Right atrium auricular region (tissue), 2 donors: ENCODE results near the gene EBF3. TPM values are rescaled to one million over a fixed set of nuclear protein-coding genes. Genes with fewer than 3 reads are reported as not detected.

Experiments used
- DNase-seq: peaks from one replicate; pipeline ENCODE4 v3.0.0-alpha.2; 2019; ENCODE audit warnings: low spot score
- H3K27ac ChIP-seq, 2 donors: fragments of 200-600 bp; sonication (generic); 1 replicate in 1 of 2; 2 replicates in 1 of 2; pipeline ENCODE4 v1.5.1; 2016 to 2019
- H3K27me3 ChIP-seq, 2 donors: fragments of 200-600 bp; sonication (generic); one replicate each; pipeline versions ENCODE4 v1.5.1 to v1.6.0; 2017 to 2019
- H3K36me3 ChIP-seq: fragments of 200-600 bp; sonication (generic); one replicate; pipeline ENCODE4 v1.5.1; 2016
- H3K4me1 ChIP-seq, 2 donors: fragments of 200-600 bp; sonication (generic); one replicate each; pipeline versions ENCODE4 v1.5.1 to v1.6.0; 2017 to 2019
- H3K4me3 ChIP-seq, 2 donors: fragments of 200-600 bp; sonication (generic); 1 replicate in 1 of 2; 2 replicates in 1 of 2; pipeline ENCODE4 v1.5.1; 2017 to 2019; ENCODE audit warnings: mild to moderate bottlenecking in 1 of 2, moderate library complexity in 1 of 2
- H3K9me3 ChIP-seq, 2 donors: fragments of 200-600 bp; sonication (generic); one replicate each; pipeline ENCODE4 v1.5.1; 2019
- total RNA-seq, 2 donors: library from RNA; depleted of rRNA; stranded (reverse); fragments of >200 nt; gene quantifications; one replicate each; pipeline ENCODE4 v1.1.0, GENCODE V29; 2016
- TF ChIP-seq, protein P1 (sequence below), 2 donors: fragments of 200-600 bp; sonication (generic); IDR thresholded peaks; one replicate each; pipeline ENCODE4 v1.5.1; 2019; ENCODE audit warnings: antibody characterized with exemption in 2 of 2

Gene EBF3
- total RNA-seq, 2 donors from 2014 or later: 5.8 to 6.9 TPM

DNA sequence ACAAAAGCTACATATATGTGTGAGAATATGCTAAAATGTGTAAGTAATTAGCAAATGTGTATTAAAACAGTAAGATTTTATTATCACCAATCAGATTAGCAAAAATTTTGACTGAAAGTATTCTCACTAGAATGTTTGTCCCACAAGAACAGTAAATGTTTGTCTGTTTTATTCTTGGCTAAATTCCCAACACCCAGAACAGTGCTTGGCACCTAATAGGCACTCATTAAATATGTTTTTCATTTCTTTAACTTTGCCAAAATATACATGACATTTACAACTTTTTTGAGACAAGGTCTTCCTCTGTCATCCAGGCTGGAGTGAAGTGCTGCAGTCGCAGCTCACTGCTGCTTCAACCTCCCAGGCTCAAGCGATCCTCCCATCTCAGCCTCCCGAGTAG lies 143.6 kb downstream of the EBF3 start:
- TF ChIP-seq, protein P1, sequence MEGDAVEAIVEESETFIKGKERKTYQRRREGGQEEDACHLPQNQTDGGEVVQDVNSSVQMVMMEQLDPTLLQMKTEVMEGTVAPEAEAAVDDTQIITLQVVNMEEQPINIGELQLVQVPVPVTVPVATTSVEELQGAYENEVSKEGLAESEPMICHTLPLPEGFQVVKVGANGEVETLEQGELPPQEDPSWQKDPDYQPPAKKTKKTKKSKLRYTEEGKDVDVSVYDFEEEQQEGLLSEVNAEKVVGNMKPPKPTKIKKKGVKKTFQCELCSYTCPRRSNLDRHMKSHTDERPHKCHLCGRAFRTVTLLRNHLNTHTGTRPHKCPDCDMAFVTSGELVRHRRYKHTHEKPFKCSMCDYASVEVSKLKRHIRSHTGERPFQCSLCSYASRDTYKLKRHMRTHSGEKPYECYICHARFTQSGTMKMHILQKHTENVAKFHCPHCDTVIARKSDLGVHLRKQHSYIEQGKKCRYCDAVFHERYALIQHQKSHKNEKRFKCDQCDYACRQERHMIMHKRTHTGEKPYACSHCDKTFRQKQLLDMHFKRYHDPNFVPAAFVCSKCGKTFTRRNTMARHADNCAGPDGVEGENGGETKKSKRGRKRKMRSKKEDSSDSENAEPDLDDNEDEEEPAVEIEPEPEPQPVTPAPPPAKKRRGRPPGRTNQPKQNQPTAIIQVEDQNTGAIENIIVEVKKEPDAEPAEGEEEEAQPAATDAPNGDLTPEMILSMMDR (IDR thresholded peaks at IDR 0.05): no peak
- no peak overlapping the region for H3K27ac ChIP-seq
- no peaks in the 10 kb centered on the region for H3K27me3 ChIP-seq
- no peak for DNase-seq
- H3K9me3 ChIP-seq: no peaks in the 10 kb centered on the region
- no peaks in the 10 kb centered on the region for H3K4me1 ChIP-seq
- no peak overlapping the region for H3K4me3 ChIP-seq
- no peaks in the 10 kb centered on the region for H3K36me3 ChIP-seq

DNA sequence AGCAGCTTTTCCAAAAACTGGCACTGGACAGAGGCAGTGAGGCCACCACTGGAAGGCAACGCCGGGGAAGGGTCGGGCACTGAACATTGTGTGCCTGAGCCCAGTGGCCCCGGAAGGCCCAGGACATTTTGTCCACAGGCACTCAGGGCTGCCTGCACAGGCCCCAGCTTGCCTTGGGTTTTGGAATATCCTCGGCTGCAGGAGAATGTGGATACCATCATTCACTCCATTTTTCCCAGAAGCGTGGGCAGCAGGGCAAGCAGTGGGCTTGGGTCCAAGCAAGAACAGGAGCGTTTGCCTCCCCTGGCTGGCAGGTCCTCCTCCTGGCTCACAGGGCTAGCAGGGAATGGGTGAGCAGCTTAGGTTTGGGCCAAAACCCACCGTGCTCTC lies 147.4 kb downstream of the EBF3 start:
- peak; percentile 26 for DNase-seq
- no peaks in the 10 kb centered on the region for H3K27me3 ChIP-seq

DNA sequence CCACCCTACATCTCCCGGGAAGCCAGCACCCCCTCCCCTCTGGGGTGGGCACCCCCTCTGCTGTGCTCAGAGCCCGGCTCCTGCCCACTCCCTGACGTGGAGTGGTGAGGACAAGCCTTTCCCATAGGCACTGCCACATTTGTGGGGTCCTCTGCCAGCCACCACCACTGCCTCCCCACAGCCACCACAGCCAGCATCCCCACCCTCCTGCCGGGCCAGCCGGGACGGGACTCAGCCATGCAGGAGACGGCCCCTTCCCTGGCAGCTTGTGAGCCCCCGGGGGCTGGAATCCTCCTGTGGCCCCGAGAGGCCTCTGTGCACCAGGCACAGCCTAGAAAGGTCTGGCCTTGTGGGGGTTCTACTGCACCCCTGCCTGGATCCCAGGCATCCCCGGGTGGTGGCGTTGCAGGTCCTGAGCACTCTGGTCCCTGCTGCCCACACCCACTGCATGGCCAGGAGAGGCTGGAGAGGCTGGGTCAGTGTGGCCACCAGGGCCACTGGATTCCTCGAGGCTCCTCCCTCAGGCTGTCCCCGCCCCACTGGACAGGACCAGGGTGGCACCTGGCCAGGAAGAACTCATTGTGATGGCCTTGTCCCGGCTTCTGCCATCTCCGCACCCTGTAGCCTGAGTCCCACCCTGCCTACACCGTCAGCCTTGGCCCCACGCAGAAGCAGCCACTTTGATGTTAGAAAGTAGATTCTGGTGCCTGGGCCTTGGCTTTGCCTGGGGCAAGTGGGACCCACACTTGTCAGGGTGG lies 148.0 kb downstream of the EBF3 start:
- DNase-seq: peak; percentile 44
- no peak overlapping the region for H3K4me3 ChIP-seq
- no peaks in the 10 kb centered on the region for H3K36me3 ChIP-seq
- no peaks in the 10 kb centered on the region for H3K4me1 ChIP-seq
- TF ChIP-seq, protein P1 (IDR thresholded peaks at IDR 0.05): no peak
- peaks cover 0 to 4% of the 10 kb centered on the region in 2 donors for H3K9me3 ChIP-seq
- no peak overlapping the region for H3K27ac ChIP-seq
- H3K27me3 ChIP-seq: no peaks in the 10 kb centered on the region

More for the DNA sequence above, 147.4 kb downstream of the EBF3 start:
- Histone ChIP-seq H3K9me3 (peaks cover 0 to 4% of the 10 kb centered on the region in 2 donors), H3K36me3 (no peaks in the 10 kb centered on the region), H3K4me3 (no peak overlapping the region), H3K27ac (no peak overlapping the region), H3K4me1 (no peaks in the 10 kb centered on the region)
- TF ChIP-seq, protein P1 (IDR thresholded peaks at IDR 0.05): no peak

DNA sequence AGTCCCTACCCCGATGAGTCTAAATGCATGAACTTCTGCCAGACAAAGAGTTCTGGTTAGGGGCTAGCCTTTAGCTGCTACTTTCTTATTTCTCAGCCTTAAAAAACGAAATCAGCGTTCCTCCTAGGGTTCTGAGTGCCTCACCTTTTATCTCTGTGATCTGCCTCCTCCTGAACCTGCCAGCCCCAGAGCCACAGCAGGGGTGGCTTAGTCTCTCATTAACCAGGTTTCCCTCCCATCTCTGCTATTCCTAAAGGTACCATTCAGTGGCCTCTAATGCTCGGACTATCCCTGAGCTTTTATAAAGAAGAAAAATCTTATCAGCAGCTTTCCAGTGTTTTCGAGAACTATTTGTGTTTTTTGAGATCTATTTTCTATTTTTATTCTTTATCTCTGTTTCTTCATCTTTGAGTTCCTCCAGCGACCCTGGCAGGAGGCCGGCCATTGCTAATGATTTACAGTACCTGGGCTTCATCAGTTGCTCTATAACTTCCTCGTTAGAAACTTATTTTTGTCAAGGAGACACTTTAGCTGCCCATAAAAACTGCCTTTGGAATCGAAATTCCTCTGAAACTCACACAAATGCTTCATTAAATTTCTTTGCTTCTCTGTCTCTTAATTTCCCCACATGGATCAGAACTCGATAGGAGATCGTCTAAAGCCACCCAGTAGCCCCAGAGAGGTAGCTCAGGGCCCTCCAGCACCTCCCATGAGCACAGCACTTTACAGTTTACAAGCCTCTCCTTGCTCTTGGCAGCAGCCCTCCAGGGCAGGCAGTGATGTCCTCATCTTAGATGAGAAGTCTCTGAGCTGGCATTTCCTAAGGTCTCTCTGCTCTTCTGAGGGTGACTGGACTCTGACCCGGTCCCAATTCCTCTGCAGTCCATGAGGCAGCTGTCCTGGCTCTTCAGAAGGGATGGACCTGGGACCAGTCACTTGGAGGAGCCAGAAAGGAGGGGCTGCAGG lies 149.1 kb downstream of the EBF3 start:
- H3K9me3 ChIP-seq: peaks cover 0 to 4% of the 10 kb centered on the region in 2 donors
- H3K27me3 ChIP-seq: no peaks in the 10 kb centered on the region
- peak; percentile 47 for DNase-seq
- no peaks in the 10 kb centered on the region for H3K36me3 ChIP-seq
- no peak overlapping the region for H3K4me3 ChIP-seq
- H3K27ac ChIP-seq: no peak overlapping the region
- TF ChIP-seq, protein P1 (IDR thresholded peaks at IDR 0.05): no peak
- no peaks in the 10 kb centered on the region for H3K4me1 ChIP-seq

DNA sequence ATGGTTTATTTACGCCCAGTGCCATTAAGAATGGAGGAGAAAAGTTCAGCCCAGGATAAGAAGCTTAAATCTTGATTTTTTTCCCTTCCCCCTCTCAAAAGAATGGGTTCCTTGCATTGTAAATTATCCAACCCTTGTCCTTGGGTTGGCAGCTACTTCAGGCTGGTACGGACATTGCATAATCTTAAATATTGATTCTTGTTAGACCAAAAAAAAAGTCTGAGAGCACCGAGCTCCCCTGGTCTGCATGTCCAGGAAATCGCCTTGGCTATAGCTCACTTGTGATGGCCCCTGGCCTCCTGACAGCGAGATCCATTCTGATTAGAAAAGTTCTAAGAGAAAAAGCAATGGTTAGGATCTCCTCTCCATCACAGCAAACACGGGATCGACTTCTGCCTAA lies 151.7 kb downstream of the EBF3 start:
- Histone ChIP-seq H3K4me1 (no peaks in the 10 kb centered on the region), H3K27me3 (no peaks in the 10 kb centered on the region), H3K36me3 (no peaks in the 10 kb centered on the region), H3K9me3 (peaks cover 0 to 4% of the 10 kb centered on the region in 2 donors), H3K4me3 (no peak overlapping the region), H3K27ac (no peak overlapping the region)
- no peak for DNase-seq
- TF ChIP-seq, protein P1 (IDR thresholded peaks at IDR 0.05): no peak
